Chondrocyte (in vitro differentiated cells): ENCODE data around the gene CXXC5. TPM values are rescaled to one million over a fixed set of nuclear protein-coding genes. Genes with fewer than 3 reads are reported as not detected.

Experiments
- DNase-seq: peaks from one replicate; pipeline ENCODE4 v3.0.0; 2021; ENCODE audit warnings: mixed read lengths, low spot score
- H3K27ac Mint-ChIP-seq: one replicate; pipeline ENCODE4 v1.8.0; 2021; ENCODE audit warnings: mild to moderate bottlenecking, moderate library complexity, mixed read lengths; ENCODE audit not compliant: unreplicated experiment
- H3K27me3 Mint-ChIP-seq: 2 replicates; pipeline ENCODE4 v1.8.0; 2021; ENCODE audit warnings: low read depth, mixed read lengths
- H3K36me3 Mint-ChIP-seq: 2 replicates; pipeline ENCODE4 v1.8.0; 2021; ENCODE audit warnings: low read depth, mixed read lengths
- H3K4me1 Mint-ChIP-seq: 2 replicates; pipeline ENCODE4 v1.8.0; 2021; ENCODE audit warnings: low read depth, mild to moderate bottlenecking, mixed read lengths
- H3K4me3 Mint-ChIP-seq: one replicate; pipeline ENCODE4 v1.8.0; 2021; ENCODE audit warnings: mild to moderate bottlenecking, moderate library complexity, mixed read lengths; ENCODE audit not compliant: unreplicated experiment
- H3K9me3 Mint-ChIP-seq: 2 replicates; pipeline ENCODE4 v1.8.0; 2021; ENCODE audit warnings: low read depth, mixed read lengths
- total RNA-seq: library from RNA; stranded (reverse); gene quantifications from 3 replicates; pipeline ENCODE4 v1.2.1, GENCODE V29; 2021
- TF ChIP-seq, protein P1 (sequence below): fragments of 200-600 bp; sonication (generic); IDR thresholded peaks from 2 replicates; pipeline ENCODE4 v1.5.0; 2021; ENCODE audit warnings: antibody characterized with exemption, mild to moderate bottlenecking, moderate library complexity

Gene CXXC5
- total RNA-seq, 1 donor from 2014 or later = 144 TPM

DNA sequence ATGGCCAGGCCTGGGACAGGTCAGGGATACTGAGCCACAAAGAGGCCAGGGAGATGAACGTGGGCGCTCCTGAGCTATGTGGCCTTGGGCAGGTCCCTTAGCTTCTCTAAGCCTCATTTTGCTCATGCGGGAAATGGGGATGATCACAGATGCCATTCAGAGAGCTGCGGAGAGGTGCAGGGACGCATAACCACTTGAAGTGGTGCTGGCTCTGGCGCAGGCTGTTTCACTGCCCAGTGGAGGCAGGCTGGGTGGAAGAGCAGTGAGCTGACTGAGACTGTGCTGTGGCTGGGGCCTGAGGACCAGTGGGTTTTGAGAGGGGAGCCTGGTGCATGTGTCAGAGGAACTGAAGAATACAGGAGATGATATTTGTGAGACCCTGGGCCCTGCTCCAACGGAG is 18.4 kb downstream of the CXXC5 start:
- H3K4me3 Mint-ChIP-seq = no peak overlapping the region
- H3K4me1 Mint-ChIP-seq = peaks cover 93% of the 10 kb centered on the region

DNA sequence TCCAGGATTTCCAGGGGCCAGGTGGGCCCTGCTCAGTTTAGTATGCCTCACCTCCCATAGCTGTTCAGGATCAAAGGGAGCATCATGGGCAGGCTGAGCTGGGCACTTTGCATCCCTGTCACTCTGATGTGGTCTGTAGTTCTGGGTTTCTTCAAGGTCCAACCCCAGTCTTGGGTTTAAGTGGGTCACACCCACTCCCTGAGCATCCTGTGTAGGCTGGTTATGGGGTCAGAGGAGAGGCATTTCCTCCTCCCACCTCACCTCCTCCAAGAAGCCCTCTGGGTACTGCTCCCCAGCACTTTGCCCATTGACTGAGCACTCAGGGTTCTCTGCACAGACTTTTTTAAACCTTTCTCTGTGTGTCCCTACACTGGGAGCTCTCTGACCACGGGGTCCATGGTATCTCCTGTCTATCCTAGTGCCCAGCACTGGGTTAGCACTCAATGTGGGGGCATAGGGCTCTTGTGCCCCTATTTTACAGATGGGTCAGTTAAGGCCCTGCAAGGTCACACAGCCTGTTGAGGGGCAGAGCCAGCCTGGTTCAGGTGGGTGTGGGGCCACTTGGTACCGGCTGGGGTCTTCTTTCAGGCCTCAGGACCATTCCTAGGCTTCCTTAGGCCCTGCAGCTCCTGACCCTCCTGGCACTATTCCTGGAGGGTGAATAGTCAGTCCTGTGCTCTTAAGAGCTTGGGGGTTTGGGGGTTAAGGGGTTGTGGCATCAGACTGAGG is 19.0 kb downstream of the CXXC5 start:
- Mint-ChIP-seq H3K4me1 (peaks cover 92% of the 10 kb centered on the region), H3K27me3 (no peaks in the 10 kb centered on the region), H3K36me3 (peaks cover 1% of the 10 kb centered on the region), H3K9me3 (no peaks in the 10 kb centered on the region), H3K27ac (peak overlapping the region; percentile 75), H3K4me3 (no peak overlapping the region)
- TF ChIP-seq, protein P1, sequence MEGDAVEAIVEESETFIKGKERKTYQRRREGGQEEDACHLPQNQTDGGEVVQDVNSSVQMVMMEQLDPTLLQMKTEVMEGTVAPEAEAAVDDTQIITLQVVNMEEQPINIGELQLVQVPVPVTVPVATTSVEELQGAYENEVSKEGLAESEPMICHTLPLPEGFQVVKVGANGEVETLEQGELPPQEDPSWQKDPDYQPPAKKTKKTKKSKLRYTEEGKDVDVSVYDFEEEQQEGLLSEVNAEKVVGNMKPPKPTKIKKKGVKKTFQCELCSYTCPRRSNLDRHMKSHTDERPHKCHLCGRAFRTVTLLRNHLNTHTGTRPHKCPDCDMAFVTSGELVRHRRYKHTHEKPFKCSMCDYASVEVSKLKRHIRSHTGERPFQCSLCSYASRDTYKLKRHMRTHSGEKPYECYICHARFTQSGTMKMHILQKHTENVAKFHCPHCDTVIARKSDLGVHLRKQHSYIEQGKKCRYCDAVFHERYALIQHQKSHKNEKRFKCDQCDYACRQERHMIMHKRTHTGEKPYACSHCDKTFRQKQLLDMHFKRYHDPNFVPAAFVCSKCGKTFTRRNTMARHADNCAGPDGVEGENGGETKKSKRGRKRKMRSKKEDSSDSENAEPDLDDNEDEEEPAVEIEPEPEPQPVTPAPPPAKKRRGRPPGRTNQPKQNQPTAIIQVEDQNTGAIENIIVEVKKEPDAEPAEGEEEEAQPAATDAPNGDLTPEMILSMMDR = no peak
- DNase-seq = no peak

More for the DNA sequence above, 18.4 kb downstream of the CXXC5 start:
- H3K27me3 Mint-ChIP-seq = no peaks in the 10 kb centered on the region
- TF ChIP-seq, protein P1 = no peak
- H3K27ac Mint-ChIP-seq = peak overlapping the region; percentile 74
- DNase-seq = no peak
- H3K9me3 Mint-ChIP-seq = no peaks in the 10 kb centered on the region
- peaks cover 1% of the 10 kb centered on the region for H3K36me3 Mint-ChIP-seq

DNA sequence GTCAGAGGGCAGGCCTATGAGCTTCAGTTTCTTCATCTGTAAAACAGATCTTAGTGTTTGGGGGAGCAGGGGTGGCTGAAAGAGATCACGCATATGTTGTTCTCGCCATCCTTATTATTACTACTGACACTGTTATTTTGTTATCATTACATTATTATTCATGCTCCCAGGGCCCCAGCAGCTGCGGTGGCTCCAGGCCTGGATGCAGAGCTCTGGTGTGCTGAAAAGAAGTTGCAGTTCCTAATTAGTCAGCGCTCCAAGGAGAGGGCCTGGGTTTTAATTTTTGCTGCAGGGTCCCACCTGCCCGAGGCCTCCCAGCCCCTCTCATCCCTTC is 19.5 kb downstream of the CXXC5 start:
- no peak for DNase-seq
- H3K4me3 Mint-ChIP-seq = no peak overlapping the region
- no peaks in the 10 kb centered on the region for H3K27me3 Mint-ChIP-seq
- H3K9me3 Mint-ChIP-seq = no peaks in the 10 kb centered on the region
- peaks cover 92% of the 10 kb centered on the region for H3K4me1 Mint-ChIP-seq
- peaks cover 1% of the 10 kb centered on the region for H3K36me3 Mint-ChIP-seq
- TF ChIP-seq, protein P1 = no peak
- peak overlapping the region; percentile 75 for H3K27ac Mint-ChIP-seq

DNA sequence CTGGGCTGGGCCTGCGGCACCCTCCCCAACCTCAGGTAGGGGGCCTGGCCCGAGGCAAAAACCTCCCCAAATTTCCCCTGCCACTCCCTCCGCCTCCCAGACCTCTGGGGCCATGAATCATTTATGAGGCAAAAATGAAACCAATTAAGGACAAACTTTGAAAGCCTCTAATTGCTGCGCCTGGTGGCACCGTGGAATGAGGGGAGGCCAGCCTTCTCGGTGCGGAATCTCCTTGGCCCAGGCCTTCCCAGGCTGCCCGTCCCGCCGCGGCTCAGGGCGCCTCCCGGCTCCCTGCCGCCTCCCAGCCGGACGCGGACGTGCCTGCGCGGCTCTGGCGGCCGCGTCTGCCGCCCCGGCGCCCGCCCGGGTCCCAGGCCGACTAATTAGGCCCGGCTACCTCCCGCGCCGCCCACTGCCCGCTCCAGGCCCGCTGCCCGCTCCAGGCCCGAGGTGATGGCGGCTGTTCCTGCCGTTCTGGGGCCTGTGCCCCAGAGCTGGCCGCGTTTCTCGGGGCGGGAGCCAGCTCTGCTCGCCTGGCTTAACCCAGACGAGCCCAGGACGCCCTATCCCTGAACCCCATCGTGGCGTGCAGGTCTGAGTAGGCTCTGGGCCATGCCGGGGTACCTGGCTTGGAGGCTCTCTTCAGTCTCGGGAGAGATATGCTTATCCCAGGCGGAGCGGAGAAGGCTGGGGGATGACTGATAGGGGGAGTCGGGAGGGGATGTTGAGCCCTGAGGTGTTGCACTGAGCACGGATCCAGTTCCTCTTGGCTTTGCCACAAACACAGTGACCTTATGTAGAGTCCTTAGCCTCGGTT is 20.1 kb downstream of the CXXC5 start:
- TF ChIP-seq, protein P1 = no peak
- Mint-ChIP-seq H3K9me3 (no peaks in the 10 kb centered on the region), H3K27me3 (no peaks in the 10 kb centered on the region), H3K36me3 (peaks cover 1% of the 10 kb centered on the region), H3K27ac (peak overlapping the region; percentile 77), H3K4me1 (peaks cover 92% of the 10 kb centered on the region), H3K4me3 (peak overlapping the region; percentile 16)
- no peak for DNase-seq

DNA sequence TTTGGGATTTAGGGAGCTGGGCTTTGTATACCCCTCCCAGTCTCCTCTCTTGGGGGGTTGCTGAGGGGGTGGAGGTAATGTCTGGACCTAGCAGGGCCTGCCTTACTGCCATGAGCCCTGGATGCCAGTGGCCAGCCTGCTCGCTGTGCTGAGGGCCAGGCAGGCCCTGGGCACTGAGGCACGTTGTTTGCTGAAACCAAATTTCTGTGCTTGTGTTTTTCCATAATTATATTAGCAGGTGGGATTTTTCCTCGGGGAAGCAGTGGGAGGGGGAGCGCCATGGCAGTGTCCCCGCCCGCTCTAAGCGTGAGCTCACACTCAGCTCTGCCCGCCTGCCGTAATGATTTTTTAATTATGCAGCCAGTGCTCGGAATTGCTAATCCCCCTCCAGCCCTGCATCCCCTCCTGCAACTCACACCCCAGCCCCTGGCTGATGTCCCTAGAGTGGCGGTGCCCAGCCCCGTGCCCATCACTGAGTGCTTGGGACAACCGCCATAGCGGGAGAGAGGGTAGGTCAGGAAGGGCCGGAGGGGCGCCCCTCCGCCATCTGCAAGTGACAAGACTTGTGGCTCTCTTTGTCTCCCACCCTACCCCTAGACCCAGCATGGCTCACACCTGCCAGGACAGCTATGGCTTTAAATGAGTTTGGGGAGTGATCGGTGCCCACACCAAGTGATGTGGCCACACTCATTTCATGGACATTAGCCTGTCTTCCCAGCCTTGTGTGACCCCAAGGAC is 20.9 kb downstream of the CXXC5 start:
- Mint-ChIP-seq H3K4me1 (peaks cover 92% of the 10 kb centered on the region), H3K9me3 (no peaks in the 10 kb centered on the region), H3K27ac (peak overlapping the region; percentile 75), H3K36me3 (peaks cover 1% of the 10 kb centered on the region), H3K4me3 (no peak overlapping the region), H3K27me3 (no peaks in the 10 kb centered on the region)
- DNase-seq = no peak
- TF ChIP-seq, protein P1 = no peak
